Epithelial cell of esophagus (primary cell): ENCODE results near the gene SORL1.
A peak's percentile ranks its signal among the peaks of the same experiment; 100 is the strongest.

ENCODE experiments used
- DNase-seq: peaks from one replicate; pipeline ENCODE4 v3.0.0; 2010; ENCODE audit warnings: low read depth
- H3K4me3 ChIP-seq: 2 replicates; pipeline ENCODE4 v1.5.1; 2011; ENCODE audit warnings: mild to moderate bottlenecking, low read length, control low read depth
- TF ChIP-seq, protein P1 (sequence below): IDR thresholded peaks from 2 replicates; pipeline ENCODE4 v1.5.1; 2011; ENCODE audit warnings: low read depth, mild to moderate bottlenecking, low read length, control low read depth, inconsistent platforms; ENCODE audit not compliant: insufficient read depth; ENCODE audit errors: missing control alignments

Gene SORL1

DNA sequence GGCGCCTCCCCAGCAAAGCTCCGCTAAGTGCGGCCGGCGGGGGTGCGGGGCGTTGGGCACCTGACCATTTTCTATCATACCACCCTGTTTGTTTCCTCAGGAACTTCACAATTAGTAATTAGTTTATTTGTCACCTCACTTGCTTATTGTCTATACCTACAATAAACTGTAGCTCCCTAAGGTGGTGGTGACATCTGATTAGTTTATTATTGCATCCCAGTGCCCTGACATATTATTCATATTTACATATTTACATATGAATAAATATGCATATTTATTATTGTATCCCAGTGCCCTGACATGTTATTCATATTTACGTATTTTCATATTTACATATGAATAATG lies 24.7 kb upstream of the SORL1 start:
- no peak overlapping the region for H3K4me3 ChIP-seq
- TF ChIP-seq, protein P1, sequence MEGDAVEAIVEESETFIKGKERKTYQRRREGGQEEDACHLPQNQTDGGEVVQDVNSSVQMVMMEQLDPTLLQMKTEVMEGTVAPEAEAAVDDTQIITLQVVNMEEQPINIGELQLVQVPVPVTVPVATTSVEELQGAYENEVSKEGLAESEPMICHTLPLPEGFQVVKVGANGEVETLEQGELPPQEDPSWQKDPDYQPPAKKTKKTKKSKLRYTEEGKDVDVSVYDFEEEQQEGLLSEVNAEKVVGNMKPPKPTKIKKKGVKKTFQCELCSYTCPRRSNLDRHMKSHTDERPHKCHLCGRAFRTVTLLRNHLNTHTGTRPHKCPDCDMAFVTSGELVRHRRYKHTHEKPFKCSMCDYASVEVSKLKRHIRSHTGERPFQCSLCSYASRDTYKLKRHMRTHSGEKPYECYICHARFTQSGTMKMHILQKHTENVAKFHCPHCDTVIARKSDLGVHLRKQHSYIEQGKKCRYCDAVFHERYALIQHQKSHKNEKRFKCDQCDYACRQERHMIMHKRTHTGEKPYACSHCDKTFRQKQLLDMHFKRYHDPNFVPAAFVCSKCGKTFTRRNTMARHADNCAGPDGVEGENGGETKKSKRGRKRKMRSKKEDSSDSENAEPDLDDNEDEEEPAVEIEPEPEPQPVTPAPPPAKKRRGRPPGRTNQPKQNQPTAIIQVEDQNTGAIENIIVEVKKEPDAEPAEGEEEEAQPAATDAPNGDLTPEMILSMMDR = no peak
- DNase-seq = no peak

DNA sequence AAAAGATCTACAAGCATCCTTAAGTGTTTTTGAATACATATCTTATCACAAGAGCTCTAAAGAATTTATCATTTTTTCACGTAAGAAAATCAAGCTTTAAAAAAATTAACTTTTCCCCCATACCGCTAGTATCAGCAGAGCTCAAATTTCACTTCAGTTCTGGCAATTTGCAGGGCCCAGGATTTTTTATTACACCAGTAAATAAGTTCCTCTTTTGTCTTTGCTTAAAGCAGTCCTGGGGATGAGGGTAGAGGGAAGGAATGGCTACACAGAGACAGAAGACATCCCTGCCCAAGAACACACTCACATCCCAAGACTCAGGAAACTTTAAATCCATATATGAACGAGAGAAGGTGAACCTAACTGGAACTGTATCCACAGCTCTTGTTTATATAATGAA lies 22.6 kb upstream of the SORL1 start:
- TF ChIP-seq, protein P1 = no peak
- DNase-seq = no peak
- no peak overlapping the region for H3K4me3 ChIP-seq

DNA sequence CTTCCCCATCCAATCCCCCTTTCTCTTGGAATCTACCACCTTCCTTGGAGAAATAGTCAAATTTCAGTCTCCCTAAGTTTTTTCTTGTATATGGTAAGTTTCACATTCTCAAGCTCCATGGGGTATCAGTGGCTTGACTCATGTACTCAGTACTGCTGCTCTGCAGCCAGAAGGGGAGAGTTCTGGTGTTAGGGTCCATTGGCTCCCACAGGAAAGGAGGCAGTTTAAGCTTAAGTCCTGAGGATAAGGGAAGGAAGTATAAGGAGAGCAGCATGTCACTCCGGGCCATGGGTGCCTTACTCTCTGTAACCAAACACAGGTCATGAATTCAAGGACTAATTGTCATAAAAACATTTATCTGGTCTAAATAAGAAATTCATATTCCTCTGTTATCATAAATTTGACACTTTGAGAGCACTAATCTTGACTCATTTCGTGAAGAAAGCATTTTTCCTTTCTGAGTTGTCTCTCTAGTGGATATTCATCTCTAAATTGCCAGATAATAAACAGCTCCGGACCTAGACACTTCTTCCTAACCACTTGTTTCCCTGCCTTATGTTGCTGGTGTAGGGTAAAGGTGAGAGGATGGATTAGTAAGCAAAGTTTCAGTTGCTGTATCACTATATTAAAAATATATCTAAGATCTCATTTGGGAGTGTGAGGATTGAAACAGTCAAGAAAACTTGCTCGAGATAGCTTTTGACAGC lies 20.1 kb upstream of the SORL1 start:
- no peak for DNase-seq
- no peak overlapping the region for H3K4me3 ChIP-seq
- TF ChIP-seq, protein P1 = no peak

DNA sequence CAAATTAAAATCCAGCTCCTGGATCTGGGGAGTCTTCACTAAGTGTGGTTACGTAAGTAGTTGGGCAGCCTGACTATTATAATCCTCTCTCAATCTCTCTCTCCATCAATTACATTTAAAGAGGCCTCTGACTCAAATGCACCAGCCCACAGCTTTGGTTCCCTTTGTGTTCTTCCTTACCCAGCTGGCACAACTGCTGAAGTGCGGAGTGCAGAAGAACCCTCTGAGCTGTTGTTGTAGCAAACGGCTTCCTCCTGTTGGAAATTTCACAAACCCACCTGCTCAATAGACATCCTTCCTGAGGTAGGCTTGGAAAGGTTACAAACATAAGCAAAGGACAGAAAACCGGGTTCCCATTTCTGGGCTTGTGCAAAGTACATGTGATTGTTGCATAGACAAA lies 17.0 kb upstream of the SORL1 start:
- DNase-seq = no peak
- no peak overlapping the region for H3K4me3 ChIP-seq
- TF ChIP-seq, protein P1 = no peak

DNA sequence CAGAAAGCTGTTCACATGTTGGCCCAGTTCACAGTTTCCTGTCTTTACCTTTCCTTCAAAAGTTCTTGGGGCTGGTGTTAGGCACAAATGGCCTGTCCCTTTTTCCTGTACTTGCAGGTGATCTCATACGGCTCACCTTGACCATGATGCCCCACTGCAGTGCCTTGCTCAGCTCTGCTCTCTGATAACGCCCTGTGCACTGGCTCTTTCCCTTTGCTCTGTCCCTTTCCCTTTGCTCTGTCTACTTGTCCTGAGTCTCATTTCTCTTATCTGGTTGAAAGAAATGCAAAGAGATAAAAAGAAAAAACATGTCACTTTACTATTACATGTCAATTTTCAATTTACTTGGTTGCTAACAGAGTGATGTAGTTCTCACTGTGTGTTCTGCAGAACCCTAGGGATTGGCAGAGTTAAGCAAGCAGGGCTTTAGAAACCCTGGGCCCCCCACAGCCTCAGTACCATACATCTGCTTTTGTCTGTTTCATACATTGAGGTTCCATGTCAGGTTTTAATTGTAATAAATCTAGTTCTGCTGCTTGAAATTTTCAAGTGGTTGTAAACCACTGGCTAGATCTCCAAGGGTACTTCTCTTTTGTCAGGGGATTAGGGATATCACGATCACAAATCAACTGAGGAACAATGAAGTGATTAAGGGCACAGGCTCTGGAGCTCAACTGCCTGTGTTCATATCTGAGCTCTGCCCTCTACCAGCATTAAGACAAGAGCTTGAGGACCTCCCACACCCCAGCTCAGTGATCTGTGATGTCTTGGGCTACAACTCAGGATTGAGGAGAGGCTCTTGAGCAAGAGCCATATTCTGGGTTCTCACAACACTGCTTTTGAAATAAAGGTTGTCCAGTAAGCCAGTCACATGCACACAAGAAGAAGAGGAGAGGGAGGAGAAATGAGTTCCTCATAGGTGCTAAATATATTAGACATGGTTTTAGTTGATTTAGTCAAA lies 16.3 kb upstream of the SORL1 start:
- DNase-seq = no peak
- TF ChIP-seq, protein P1 = no peak
- H3K4me3 ChIP-seq = no peak overlapping the region

DNA sequence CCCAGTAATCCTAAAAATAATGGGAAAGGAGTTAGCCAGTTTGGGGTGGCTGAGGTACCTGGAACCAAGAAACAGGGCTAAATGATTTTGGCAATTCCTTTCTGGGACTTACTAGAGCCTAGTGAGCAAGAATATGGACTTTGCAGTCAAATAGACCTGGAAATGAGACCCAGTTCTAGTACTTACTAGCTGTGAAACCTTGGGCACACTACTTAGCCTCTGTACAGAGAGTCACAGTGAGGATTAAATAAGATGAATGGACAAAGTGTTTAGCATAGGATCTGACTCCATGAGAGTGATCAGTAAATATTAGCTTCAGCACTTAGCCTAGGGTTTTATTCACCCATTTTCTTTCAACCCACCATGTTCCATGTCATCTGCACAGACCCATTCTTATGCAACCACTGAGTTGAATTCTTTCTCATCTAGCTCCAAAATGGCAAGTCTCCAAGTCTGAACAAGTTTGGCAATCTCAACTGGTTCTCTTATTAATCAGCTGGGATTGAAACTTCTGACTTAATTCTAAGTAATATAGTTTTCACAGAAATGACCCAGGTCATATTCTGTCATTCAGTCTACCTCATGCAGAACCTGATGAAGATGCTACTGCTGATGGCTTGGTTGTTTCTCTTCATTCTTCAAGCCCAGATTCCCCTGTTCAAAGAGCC lies 15.0 kb upstream of the SORL1 start:
- H3K4me3 ChIP-seq = no peak overlapping the region
- TF ChIP-seq, protein P1 = no peak
- DNase-seq = peak; percentile 88
